Activated CD4-positive, alpha-beta memory T cell treated with anti-CD3 and anti-CD28 coated beads, Interleukin-2, amount 10 ng/mL, durations not matched to agents 7 days and 5 days (primary cell): ENCODE data around the gene XRCC3. TPM values are rescaled to one million over a fixed set of nuclear protein-coding genes. Genes with fewer than 3 reads are reported as not detected.
"Not testable (repeated sequence)": the region's sequence is repeated elsewhere in the genome, so short reads cannot be mapped to it uniquely, and the experiment has no call there.

Experiments used
- CTCF ChIA-PET: fragments of 350-600 bp; sonication (Branson Sonifier 250); formaldehyde crosslinking; loops from one replicate; lab custom pipeline; 2021; ENCODE audit warnings: antibody characterized with exemption, inconsistent platforms; lab: Charles Lee
- POLR2A ChIA-PET: fragments of 350-600 bp; sonication (Branson Sonifier 250); formaldehyde crosslinking; loops from one replicate; lab custom pipeline; 2021; ENCODE audit warnings: antibody characterized with exemption; lab: Charles Lee
- DNase-seq: peaks from one replicate; pipeline ENCODE4 v3.0.0-alpha.2; 2020
- H3K27ac Mint-ChIP-seq: one replicate; pipeline ENCODE4 v1.8.0; 2021; ENCODE audit warnings: mild to moderate bottlenecking, mixed read lengths
- H3K27me3 Mint-ChIP-seq: one replicate; pipeline ENCODE4 v1.8.0; 2021; ENCODE audit warnings: mixed read lengths
- H3K36me3 Mint-ChIP-seq: one replicate; pipeline ENCODE4 v1.8.0; 2021; ENCODE audit warnings: low read depth, mixed read lengths
- H3K4me1 Mint-ChIP-seq: one replicate; pipeline ENCODE4 v1.8.0; 2021; ENCODE audit warnings: mixed read lengths
- H3K4me3 Mint-ChIP-seq: one replicate; pipeline ENCODE4 v1.8.0; 2021; ENCODE audit warnings: mild to moderate bottlenecking, mixed read lengths
- H3K9me3 Mint-ChIP-seq: one replicate; pipeline ENCODE4 v1.8.0; 2021; ENCODE audit warnings: mixed read lengths
- total RNA-seq, 2 experiments: library from RNA; stranded (reverse); gene quantifications; one replicate each; pipeline ENCODE4 v1.2.3, GENCODE V29; 2021

The XRCC3 gene
- total RNA-seq, 2 experiments from 2014 or later, result 35.9 to 39.6 TPM

GRCh38 chr14:103668117-103668516 lies 47.1 kb downstream of the XRCC3 start:
- Mint-ChIP-seq H3K27me3 (no peaks in the 10 kb centered on the region), H3K36me3 (peaks cover 63% of the 10 kb centered on the region), H3K4me3 (no peak overlapping the region), H3K27ac (no peak overlapping the region), H3K9me3 (no peaks in the 10 kb centered on the region), H3K4me1 (peaks cover 1% of the 10 kb centered on the region)
- ChIA-PET POLR2A (interaction anchor here (0.6 kb wide), 1 partner anchor 17 kb away, joined by 3 read pairs; no protein-coding TSS in a partner anchor), CTCF (no interaction called here)
- DNase-seq, result no peak

GRCh38 chr14:103667671-103668070 lies 47.6 kb downstream of the XRCC3 start:
- Mint-ChIP-seq H3K4me3 (no peak overlapping the region), H3K4me1 (peaks cover 1% of the 10 kb centered on the region), H3K27me3 (no peaks in the 10 kb centered on the region), H3K27ac (no peak overlapping the region), H3K9me3 (no peaks in the 10 kb centered on the region), H3K36me3 (peaks cover 60% of the 10 kb centered on the region)
- CTCF ChIA-PET, result no interaction called here
- POLR2A ChIA-PET, result interaction anchor here (0.6 kb wide), 1 partner anchor 18 kb away, joined by 3 read pairs; no protein-coding TSS in a partner anchor
- DNase-seq, result no peak

- Mint-ChIP-seq H3K36me3 (peaks cover 49% of the 10 kb centered on the region), H3K9me3 (no peaks in the 10 kb centered on the region), H3K4me3 (no peak overlapping the region), H3K4me1 (peaks cover 1% of the 10 kb centered on the region), H3K27ac (no peak overlapping the region), H3K27me3 (no peaks in the 10 kb centered on the region)
- ChIA-PET CTCF (no interaction called here), POLR2A (no interaction called here)
- no peak for DNase-seq
These were observed 51.7 kb downstream of the XRCC3 start for GRCh38 chr14:103663506-103663905.

DNA sequence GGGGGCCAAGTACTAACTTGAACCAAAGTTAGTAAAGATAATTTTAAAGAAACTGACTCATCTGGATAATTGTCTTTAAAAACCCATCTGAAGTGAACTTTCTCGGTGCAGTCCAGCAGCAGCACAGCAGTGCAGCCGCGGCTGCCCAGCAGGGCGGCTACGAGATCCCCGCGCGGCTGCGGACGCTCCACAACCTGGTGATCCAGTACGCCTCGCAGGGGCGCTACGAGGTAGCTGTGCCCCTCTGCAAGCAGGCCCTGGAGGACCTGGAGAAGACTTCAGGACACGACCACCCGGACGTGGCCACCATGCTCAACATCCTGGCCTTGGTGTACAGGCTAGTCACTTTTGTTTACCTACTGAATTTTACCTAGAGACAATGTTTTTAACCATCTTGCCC lies 52.7 kb downstream of the XRCC3 start:
- peaks cover 50% of the 10 kb centered on the region for H3K36me3 Mint-ChIP-seq
- ChIA-PET POLR2A (no interaction called here), CTCF (no interaction called here)
- peaks cover 1% of the 10 kb centered on the region for H3K4me1 Mint-ChIP-seq
- no peak for DNase-seq
- no peak overlapping the region for H3K27ac Mint-ChIP-seq
- H3K4me3 Mint-ChIP-seq, result no peak overlapping the region
- H3K27me3 Mint-ChIP-seq, result no peaks in the 10 kb centered on the region
- no peaks in the 10 kb centered on the region for H3K9me3 Mint-ChIP-seq

GRCh38 chr14:103662029-103662428 lies 53.2 kb downstream of the XRCC3 start:
- ChIA-PET POLR2A (no interaction called here), CTCF (no interaction called here)
- Mint-ChIP-seq H3K4me1 (peaks cover 1% of the 10 kb centered on the region), H3K4me3 (no peak overlapping the region), H3K36me3 (peaks cover 52% of the 10 kb centered on the region), H3K27ac (no peak overlapping the region), H3K27me3 (no peaks in the 10 kb centered on the region), H3K9me3 (no peaks in the 10 kb centered on the region)
- DNase-seq, result no peak

DNA sequence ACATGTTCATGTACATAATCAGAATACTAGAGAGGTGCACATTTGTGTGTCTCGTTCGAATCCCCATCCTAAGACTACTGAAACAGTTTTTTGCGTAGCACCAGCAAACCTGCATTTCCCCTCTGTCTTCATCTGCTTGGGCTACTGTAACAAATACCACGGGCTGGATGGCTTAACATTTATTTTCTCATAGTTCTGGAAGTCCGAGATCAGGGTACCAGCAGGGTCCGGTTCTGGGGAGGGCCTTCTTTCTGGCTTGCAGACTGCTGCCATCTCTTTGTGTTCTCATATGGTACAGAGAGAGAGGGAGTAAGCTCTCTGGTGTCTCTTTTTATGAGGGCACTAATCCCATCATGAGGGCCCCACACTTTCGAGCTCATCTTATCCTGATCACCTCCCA lies 55.6 kb downstream of the XRCC3 start:
- POLR2A ChIA-PET, result no interaction called here
- H3K27ac Mint-ChIP-seq, result no peak overlapping the region
- H3K4me1 Mint-ChIP-seq, result peaks cover 8% of the 10 kb centered on the region
- H3K36me3 Mint-ChIP-seq, result peaks cover 59% of the 10 kb centered on the region
- H3K27me3 Mint-ChIP-seq, result no peaks in the 10 kb centered on the region
- CTCF ChIA-PET, result interaction anchor here (0.6 kb wide), 1 partner anchor 120 kb away, joined by 3 read pairs; no protein-coding TSS in a partner anchor
- no peaks in the 10 kb centered on the region for H3K9me3 Mint-ChIP-seq
- no peak for DNase-seq
- no peak overlapping the region for H3K4me3 Mint-ChIP-seq

- Mint-ChIP-seq H3K27me3 (no peaks in the 10 kb centered on the region), H3K27ac (no peak overlapping the region), H3K9me3 (no peaks in the 10 kb centered on the region), H3K4me1 (peaks cover 10% of the 10 kb centered on the region), H3K36me3 (peaks cover 57% of the 10 kb centered on the region), H3K4me3 (no peak overlapping the region)
- no peak for DNase-seq
- ChIA-PET CTCF (no interaction called here), POLR2A (interaction anchor here (1.2 kb wide), 1 partner anchor 23 kb away, joined by 3 read pairs; no protein-coding TSS in a partner anchor)
These were observed 57.8 kb downstream of the XRCC3 start for GRCh38 chr14:103657471-103657870.

- CTCF ChIA-PET, result interaction anchor here (0.6 kb wide), 1 partner anchor 31 kb away, joined by 3 read pairs; no protein-coding TSS in a partner anchor
- no peaks in the 10 kb centered on the region for H3K9me3 Mint-ChIP-seq
- no peak for DNase-seq
- peaks cover 10% of the 10 kb centered on the region for H3K4me1 Mint-ChIP-seq
- no peaks in the 10 kb centered on the region for H3K27me3 Mint-ChIP-seq
- POLR2A ChIA-PET, result interaction anchor here (1.2 kb wide), 1 partner anchor 24 kb away, joined by 3 read pairs; no protein-coding TSS in a partner anchor
- H3K27ac Mint-ChIP-seq, result no peak overlapping the region
- H3K36me3 Mint-ChIP-seq, result peaks cover 52% of the 10 kb centered on the region
- no peak overlapping the region for H3K4me3 Mint-ChIP-seq
These were observed 58.5 kb downstream of the XRCC3 start for GRCh38 chr14:103656756-103657133.

GRCh38 chr14:103656031-103656755 lies 59.1 kb downstream of the XRCC3 start:
- Mint-ChIP-seq H3K27me3 (no peaks in the 10 kb centered on the region), H3K4me3 (no peak overlapping the region), H3K9me3 (no peaks in the 10 kb centered on the region), H3K36me3 (peaks cover 48% of the 10 kb centered on the region), H3K27ac (no peak overlapping the region), H3K4me1 (peaks cover 10% of the 10 kb centered on the region)
- CTCF ChIA-PET, result interaction anchor here (0.6 kb wide), 1 partner anchor 30 kb away, joined by 3 read pairs; no protein-coding TSS in a partner anchor
- DNase-seq, result no peak
- POLR2A ChIA-PET, result no interaction called here

- H3K27me3 Mint-ChIP-seq, result no peaks in the 10 kb centered on the region
- ChIA-PET CTCF (no interaction called here), POLR2A (no interaction called here)
- H3K4me1 Mint-ChIP-seq, result peaks cover 10% of the 10 kb centered on the region
- DNase-seq, result no peak
- no peak overlapping the region for H3K27ac Mint-ChIP-seq
- H3K4me3 Mint-ChIP-seq, result no peak overlapping the region
- no peaks in the 10 kb centered on the region for H3K9me3 Mint-ChIP-seq
- peaks cover 40% of the 10 kb centered on the region for H3K36me3 Mint-ChIP-seq
These were observed 60.6 kb downstream of the XRCC3 start for GRCh38 chr14:103654619-103655018.

GRCh38 chr14:103653805-103654204 lies 61.4 kb downstream of the XRCC3 start:
- Mint-ChIP-seq H3K4me3 (no peak overlapping the region), H3K9me3 (no peaks in the 10 kb centered on the region), H3K4me1 (peaks cover 10% of the 10 kb centered on the region), H3K36me3 (peaks cover 34% of the 10 kb centered on the region), H3K27me3 (no peaks in the 10 kb centered on the region), H3K27ac (no peak overlapping the region)
- ChIA-PET POLR2A (interaction anchor here (0.7 kb wide), 1 partner anchor 11 kb away, joined by 3 read pairs; no protein-coding TSS in a partner anchor), CTCF (no interaction called here)
- DNase-seq, result no peak

GRCh38 chr14:103653336-103653735 lies 61.9 kb downstream of the XRCC3 start:
- H3K9me3 Mint-ChIP-seq, H3K4me3 Mint-ChIP-seq, CTCF ChIA-PET, H3K27me3 Mint-ChIP-seq, DNase-seq, H3K4me1 Mint-ChIP-seq, H3K27ac Mint-ChIP-seq: not testable (repeated sequence)
- H3K36me3 Mint-ChIP-seq, result peaks cover 34% of the 10 kb centered on the region
- POLR2A ChIA-PET, result interaction anchor here (0.7 kb wide), 1 partner anchor 12 kb away, joined by 3 read pairs; no protein-coding TSS in a partner anchor

GRCh38 chr14:103652806-103653205 lies 62.4 kb downstream of the XRCC3 start:
- Mint-ChIP-seq H3K4me1 (peaks cover 10% of the 10 kb centered on the region), H3K4me3 (no peak overlapping the region), H3K27me3 (no peaks in the 10 kb centered on the region), H3K9me3 (no peaks in the 10 kb centered on the region), H3K36me3 (peaks cover 31% of the 10 kb centered on the region), H3K27ac (no peak overlapping the region)
- no peak for DNase-seq
- POLR2A ChIA-PET, result interaction anchor here (0.7 kb wide), 1 partner anchor 12 kb away, joined by 3 read pairs; no protein-coding TSS in a partner anchor
- CTCF ChIA-PET, result no interaction called here
